ENCODE data around the gene PDCD1.
"Not testable (repeated sequence)": the region's sequence is repeated elsewhere in the genome, so short reads cannot be mapped to it uniquely, and the experiment has no call there.

The PDCD1 gene

DNA sequence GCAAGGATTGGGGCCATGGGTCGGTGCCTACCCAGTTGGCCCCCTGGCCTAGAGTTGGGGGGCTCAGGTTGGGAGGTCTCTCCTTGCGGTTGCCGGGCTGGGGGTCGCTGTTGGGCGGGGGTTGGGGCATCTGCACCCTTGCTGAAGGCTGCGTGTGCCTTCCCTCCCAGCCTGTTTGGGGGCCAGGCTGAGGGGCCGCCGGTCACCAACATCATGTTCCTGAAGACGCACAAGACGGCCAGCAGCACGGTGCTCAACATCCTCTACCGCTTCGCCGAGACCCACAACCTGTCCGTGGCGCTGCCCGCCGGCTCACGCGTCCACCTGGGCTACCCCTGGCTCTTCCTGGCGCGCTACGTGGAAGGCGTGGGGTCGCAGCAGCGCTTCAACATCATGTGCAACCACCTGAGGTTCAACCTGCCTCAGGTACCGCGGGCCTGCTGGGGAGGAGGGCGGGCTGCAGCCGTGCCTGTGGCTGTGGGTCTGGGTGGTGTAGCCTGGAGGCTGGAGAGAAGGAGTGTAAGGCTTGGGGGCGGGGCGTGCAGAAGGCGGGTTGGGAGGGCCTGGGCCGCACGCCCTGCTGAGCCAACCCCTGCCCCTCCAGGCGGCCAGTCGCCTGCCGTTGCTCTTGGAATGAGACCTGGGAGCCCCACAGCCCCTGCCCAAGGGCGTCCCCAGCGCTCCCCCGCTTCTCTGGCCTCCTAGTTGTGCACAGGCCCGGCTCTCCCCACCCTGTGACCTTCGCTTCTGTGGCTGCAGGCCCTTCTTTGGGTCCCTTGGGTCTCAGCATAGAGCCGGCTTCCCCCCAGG is 56.9 kb downstream of the PDCD1 start (continued):
- TF ChIP-seq EGR2 (tag by site-specific recombination; IDR thresholded peaks at IDR 0.05; ENCODE audit: low read depth) = no peak
- TF ChIP-seq ZNF350 (tag by site-specific recombination; IDR thresholded peaks at IDR 0.05) = no peak

DNA sequence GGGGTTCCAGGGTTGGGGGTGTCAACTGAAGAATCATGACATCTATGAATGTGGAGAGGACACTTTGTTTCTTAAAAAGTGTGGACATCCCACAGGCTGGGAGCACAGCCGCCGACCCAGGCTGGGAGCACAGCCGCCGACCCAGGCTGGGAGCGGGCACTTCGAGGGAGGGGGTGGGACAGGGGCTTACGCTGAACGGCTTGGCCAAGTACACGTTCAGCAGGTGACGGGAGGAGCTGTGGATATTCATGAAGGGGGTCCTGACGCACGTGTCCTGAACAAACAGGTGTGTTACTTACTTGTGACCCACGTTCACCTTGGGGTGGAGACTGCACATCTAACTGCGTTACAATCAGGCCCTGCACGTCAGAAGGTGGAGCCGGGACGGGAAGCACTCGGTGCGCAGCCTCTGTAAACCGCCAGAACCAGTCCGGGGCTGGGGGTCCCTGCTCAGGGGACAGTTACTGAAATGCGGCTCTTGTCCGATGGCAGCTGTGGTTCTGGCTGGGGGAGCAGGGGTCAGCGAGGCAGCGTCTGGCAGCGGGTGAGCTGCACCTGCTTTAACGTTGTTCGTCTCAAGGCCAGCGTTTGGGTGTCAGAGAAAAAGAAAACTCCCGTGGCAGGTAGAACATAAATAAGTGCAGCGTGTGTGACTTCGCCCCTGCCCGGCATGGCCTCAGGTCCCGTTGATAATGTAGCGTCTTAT is 58.3 kb downstream of the PDCD1 start:
- H3K9me3 ChIP-seq (ENCODE audit: control insufficient read depth, insufficient read depth, low read depth, low read length); H3K4me3 ChIP-seq (ENCODE audit: low read depth, low read length); POLR2A ChIA-PET; H3K36me3 ChIP-seq (ENCODE audit: control insufficient read depth in 2 of 2, insufficient read depth in 1 of 2, low read length in 2 of 2); H3K27ac ChIP-seq (ENCODE audit: extremely low read depth, low read depth, low read length); CTCF ChIA-PET; H3K4me1 ChIP-seq (ENCODE audit: control insufficient read depth, insufficient read depth, low read length): not testable (repeated sequence)

All from HEK293 (cell line).